HG03045 (cell line): Measurements from ENCODE around the gene EFNA5.
"Not testable (repeated sequence)": the region's sequence is repeated elsewhere in the genome, so short reads cannot be mapped to it uniquely, and the experiment has no call there.

Experiments
- ATAC-seq: cut with Tn5 transposase; IDR thresholded peaks from one replicate; pipeline ENCODE4 v1.9.1; 2021; ENCODE audit warnings: mild to moderate bottlenecking, moderate library complexity; ENCODE audit not compliant: unreplicated experiment

Gene EFNA5

GRCh38 chr5:107467137-107467932 lies 203.4 kb downstream of the EFNA5 start:
- no peak for ATAC-seq

- no peak for ATAC-seq
These were observed 204.4 kb downstream of the EFNA5 start for GRCh38 chr5:107466233-107466769.

- ATAC-seq, result no peak
These were observed 205.9 kb downstream of the EFNA5 start for GRCh38 chr5:107464876-107465275.

- no peak for ATAC-seq
These were observed 206.3 kb downstream of the EFNA5 start for GRCh38 chr5:107464416-107464815.

- ATAC-seq, result no peak
These were observed 207.0 kb downstream of the EFNA5 start for GRCh38 chr5:107463731-107464130.

GRCh38 chr5:107461770-107462169 lies 209.0 kb downstream of the EFNA5 start:
- ATAC-seq, result no peak

GRCh38 chr5:107460789-107461188 lies 209.9 kb downstream of the EFNA5 start:
- no peak for ATAC-seq

- ATAC-seq, result no peak
These were observed 211.1 kb downstream of the EFNA5 start for GRCh38 chr5:107459605-107460004.

GRCh38 chr5:107458322-107458721 lies 212.4 kb downstream of the EFNA5 start:
- no peak for ATAC-seq

- no peak for ATAC-seq
These were observed 212.9 kb downstream of the EFNA5 start for GRCh38 chr5:107457881-107458280.

GRCh38 chr5:107457138-107457537 lies 213.6 kb downstream of the EFNA5 start:
- no peak for ATAC-seq

- peak; percentile 72 for ATAC-seq
These were observed 214.4 kb downstream of the EFNA5 start for GRCh38 chr5:107456281-107456715.

GRCh38 chr5:107455111-107455544 lies 215.6 kb downstream of the EFNA5 start:
- ATAC-seq, result no peak

GRCh38 chr5:107451827-107452226 lies 218.9 kb downstream of the EFNA5 start:
- ATAC-seq, result not testable (repeated sequence)

- no peak for ATAC-seq
These were observed 219.7 kb downstream of the EFNA5 start for GRCh38 chr5:107451028-107451427.

GRCh38 chr5:107450531-107450930 lies 220.2 kb downstream of the EFNA5 start:
- ATAC-seq, result no peak

- no peak for ATAC-seq
These were observed 221.4 kb downstream of the EFNA5 start for GRCh38 chr5:107449369-107449768.

- no peak for ATAC-seq
These were observed 223.2 kb downstream of the EFNA5 start for GRCh38 chr5:107447587-107447986.

GRCh38 chr5:107446972-107447371 lies 223.8 kb downstream of the EFNA5 start:
- no peak for ATAC-seq

- no peak for ATAC-seq
These were observed 226.4 kb downstream of the EFNA5 start for GRCh38 chr5:107444300-107444699.

- ATAC-seq, result no peak
These were observed 226.8 kb downstream of the EFNA5 start for GRCh38 chr5:107443897-107444296.

GRCh38 chr5:107442452-107442851 lies 228.3 kb downstream of the EFNA5 start:
- ATAC-seq, result no peak
